HEK293T (cell line): ENCODE results near the gene CALB2.
"Not testable (repeated sequence)": the region's sequence is repeated elsewhere in the genome, so short reads cannot be mapped to it uniquely, and the experiment has no call there.

Source experiments
- CTCF ChIA-PET: fragments of 350-600 bp; formaldehyde crosslinking; extraction: SDS; loops from one replicate; lab custom pipeline; 2021; ENCODE audit warnings: antibody characterized with exemption, inconsistent platforms; lab: Yijun Ruan, JAX
- POLR2A ChIA-PET: fragments of 350-600 bp; formaldehyde crosslinking; extraction: SDS; loops from one replicate; lab custom pipeline; 2020; ENCODE audit warnings: antibody characterized with exemption, inconsistent platforms; lab: Yijun Ruan, JAX
- DNase-seq: peaks from one replicate; pipeline ENCODE4 v3.0.0; 2012; ENCODE audit warnings: mixed read lengths; ENCODE audit errors: extremely low spot score
- ARNT ChIP-seq: fragments of 450-650 bp; IDR thresholded peaks from 2 replicates; pipeline ENCODE4 v1.6.1; 2017; ENCODE audit warnings: mild to moderate bottlenecking
- BHLHE40 ChIP-seq: fragments of 450-650 bp; IDR thresholded peaks from 2 replicates; pipeline ENCODE4 v1.6.1; 2016; ENCODE audit warnings: mild to moderate bottlenecking, moderate library complexity, borderline replicate concordance
- CTBP1 ChIP-seq: fragments of 450-650 bp; IDR thresholded peaks from 2 replicates; pipeline ENCODE4 v1.6.1; 2016; ENCODE audit warnings: borderline replicate concordance
- ELF4 ChIP-seq: fragments of 450-650 bp; IDR thresholded peaks from 2 replicates; pipeline ENCODE4 v1.6.1; 2017; ENCODE audit warnings: antibody characterized with exemption
- FOXA1 ChIP-seq: fragments of 450-650 bp; IDR thresholded peaks from 2 replicates; pipeline ENCODE4 v1.6.1; 2016; ENCODE audit warnings: mild to moderate bottlenecking
- FOXK2 ChIP-seq: fragments of 450-650 bp; IDR thresholded peaks from 2 replicates; pipeline ENCODE4 v1.6.1; 2016; ENCODE audit warnings: mild to moderate bottlenecking
- FOXM1 ChIP-seq: fragments of 450-650 bp; IDR thresholded peaks from 2 replicates; pipeline ENCODE4 v1.6.1; 2017; ENCODE audit warnings: mild to moderate bottlenecking, borderline replicate concordance
- HDGF ChIP-seq: fragments of 450-650 bp; IDR thresholded peaks from 2 replicates; pipeline ENCODE4 v1.6.1; 2017; ENCODE audit warnings: antibody characterized with exemption, borderline replicate concordance
- L3MBTL2 ChIP-seq: fragments of 450-650 bp; conservative IDR thresholded peaks from 2 replicates; pipeline ENCODE4 v1.6.1; 2016; ENCODE audit warnings: mild to moderate bottlenecking
- LEF1 ChIP-seq: fragments of 450-650 bp; IDR thresholded peaks from 2 replicates; pipeline ENCODE4 v1.6.1; 2017; ENCODE audit warnings: mild to moderate bottlenecking, borderline replicate concordance
- NFRKB ChIP-seq: fragments of 450-650 bp; IDR thresholded peaks from 2 replicates; pipeline ENCODE4 v1.6.1; 2016; ENCODE audit warnings: mild to moderate bottlenecking, moderate library complexity
- SP1 ChIP-seq: fragments of 450-650 bp; IDR thresholded peaks from 2 replicates; pipeline ENCODE4 v1.6.1; 2017
- SUZ12 ChIP-seq: fragments of 450-650 bp; IDR thresholded peaks from 2 replicates; pipeline ENCODE4 v1.6.1; 2016; ENCODE audit warnings: mild to moderate bottlenecking
- TARDBP ChIP-seq: fragments of 450-650 bp; IDR thresholded peaks from 2 replicates; pipeline ENCODE4 v1.6.1; 2016
- ZNF384 ChIP-seq: fragments of 450-650 bp; IDR thresholded peaks from 2 replicates; pipeline ENCODE4 v1.6.1; 2016
- TF ChIP-seq, protein P1 (sequence below): fragments of 450-650 bp; IDR thresholded peaks from 2 replicates; pipeline ENCODE4 v1.6.1; 2016

Gene CALB2

DNA sequence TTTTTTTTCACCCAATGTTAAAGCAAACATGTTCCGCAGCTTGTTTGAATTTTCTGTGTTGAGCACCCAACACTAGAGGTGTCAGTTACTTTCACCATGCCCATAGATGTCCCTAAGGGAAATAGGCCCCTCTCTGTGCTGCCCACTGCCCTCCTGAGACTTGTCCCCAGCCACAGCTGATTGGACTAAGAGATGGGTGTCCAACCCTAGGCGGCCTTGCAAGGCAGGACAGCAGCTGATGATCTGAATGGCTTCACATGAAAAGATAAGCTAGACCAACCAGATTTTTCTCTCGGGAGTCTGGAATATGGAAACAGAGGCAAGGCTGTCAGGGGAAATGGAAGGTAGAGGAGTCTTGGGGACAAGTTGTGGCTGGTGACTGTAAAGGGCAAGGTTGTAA is 6.1 kb upstream of the CALB2 start:
- no peak for DNase-seq
- CTCF ChIA-PET: no interaction called here
- POLR2A ChIA-PET: no interaction called here
- no peak for TF ChIP-seq FOXK2
- no peak for TF ChIP-seq ARNT
- TF ChIP-seq BHLHE40: no peak
- no peak for TF ChIP-seq LEF1

GRCh38 chr16:71352963-71353460 is 5.5 kb upstream of the CALB2 start:
- ChIA-PET POLR2A (no interaction called here), CTCF (no interaction called here)
- TF ChIP-seq, protein P1, sequence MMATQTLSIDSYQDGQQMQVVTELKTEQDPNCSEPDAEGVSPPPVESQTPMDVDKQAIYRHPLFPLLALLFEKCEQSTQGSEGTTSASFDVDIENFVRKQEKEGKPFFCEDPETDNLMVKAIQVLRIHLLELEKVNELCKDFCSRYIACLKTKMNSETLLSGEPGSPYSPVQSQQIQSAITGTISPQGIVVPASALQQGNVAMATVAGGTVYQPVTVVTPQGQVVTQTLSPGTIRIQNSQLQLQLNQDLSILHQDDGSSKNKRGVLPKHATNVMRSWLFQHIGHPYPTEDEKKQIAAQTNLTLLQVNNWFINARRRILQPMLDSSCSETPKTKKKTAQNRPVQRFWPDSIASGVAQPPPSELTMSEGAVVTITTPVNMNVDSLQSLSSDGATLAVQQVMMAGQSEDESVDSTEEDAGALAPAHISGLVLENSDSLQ: no peak
- TF ChIP-seq BHLHE40 (no peak), SUZ12 (no peak), TARDBP (no peak), FOXA1 (no peak), ELF4 (no peak), LEF1 (no peak), ZNF384 (no peak), L3MBTL2 (no peak), FOXK2 (no peak), SP1 (no peak), CTBP1 (no peak)
- no peak for DNase-seq

DNA sequence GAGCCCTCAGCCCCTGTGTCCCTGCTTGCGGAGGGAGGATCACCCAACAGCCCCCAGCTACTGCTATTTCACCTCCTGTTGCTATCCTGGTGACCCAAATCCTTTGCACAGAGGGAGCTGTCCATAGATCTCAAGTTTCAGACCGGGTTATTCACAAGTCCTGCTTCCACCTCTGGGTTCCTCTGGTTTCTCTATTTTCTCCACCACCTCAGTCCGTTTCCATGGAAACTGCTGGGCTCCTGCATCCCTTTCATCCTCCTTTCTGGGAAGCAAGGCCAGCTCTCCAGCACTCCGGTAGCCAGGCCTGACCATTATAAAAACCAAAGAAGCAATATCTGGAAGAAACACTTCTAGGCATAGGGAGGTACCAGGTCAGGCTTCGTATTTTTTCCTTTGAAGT is 4.8 kb upstream of the CALB2 start:
- CTCF ChIA-PET: no interaction called here
- DNase-seq: no peak

DNA sequence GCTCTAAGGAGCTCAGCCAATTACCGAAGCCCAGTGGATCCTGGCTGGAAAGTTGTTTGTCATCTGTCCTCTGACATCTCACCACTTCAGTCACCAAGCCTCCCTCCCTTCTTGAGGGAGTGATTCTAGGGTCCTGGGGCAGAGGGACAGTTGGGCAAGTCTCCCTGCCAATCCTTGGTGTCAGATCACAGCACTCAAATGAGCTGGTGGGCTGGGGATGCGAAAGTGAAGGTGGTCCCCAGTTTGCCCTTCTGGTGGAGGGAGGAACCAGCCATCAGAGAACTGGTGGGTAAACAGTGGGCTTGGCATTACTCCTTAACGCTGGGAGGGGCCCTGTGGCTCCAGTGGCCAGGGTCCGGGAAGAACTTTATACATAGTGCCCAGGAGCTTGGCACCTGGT is 4.4 kb upstream of the CALB2 start:
- no peak for DNase-seq
- TF ChIP-seq SP1 (no peak), FOXK2 (no peak), HDGF (no peak), ELF4 (no peak), L3MBTL2 (no peak), BHLHE40 (no peak), ZNF384 (no peak), SUZ12 (no peak), ARNT (no peak), LEF1 (no peak), NFRKB (no peak), TARDBP (no peak), FOXM1 (no peak), FOXA1 (no peak), CTBP1 (no peak)
- TF ChIP-seq, protein P1: no peak
- ChIA-PET POLR2A (no interaction called here), CTCF (no interaction called here)

More for the DNA sequence above, 4.8 kb upstream of the CALB2 start:
- TF ChIP-seq CTBP1 (no peak), FOXK2 (no peak), ARNT (no peak), SP1 (no peak), BHLHE40 (no peak), FOXM1 (no peak), FOXA1 (no peak), TARDBP (no peak), ZNF384 (no peak), NFRKB (no peak)
- TF ChIP-seq, protein P1: no peak
- POLR2A ChIA-PET: no interaction called here

DNA sequence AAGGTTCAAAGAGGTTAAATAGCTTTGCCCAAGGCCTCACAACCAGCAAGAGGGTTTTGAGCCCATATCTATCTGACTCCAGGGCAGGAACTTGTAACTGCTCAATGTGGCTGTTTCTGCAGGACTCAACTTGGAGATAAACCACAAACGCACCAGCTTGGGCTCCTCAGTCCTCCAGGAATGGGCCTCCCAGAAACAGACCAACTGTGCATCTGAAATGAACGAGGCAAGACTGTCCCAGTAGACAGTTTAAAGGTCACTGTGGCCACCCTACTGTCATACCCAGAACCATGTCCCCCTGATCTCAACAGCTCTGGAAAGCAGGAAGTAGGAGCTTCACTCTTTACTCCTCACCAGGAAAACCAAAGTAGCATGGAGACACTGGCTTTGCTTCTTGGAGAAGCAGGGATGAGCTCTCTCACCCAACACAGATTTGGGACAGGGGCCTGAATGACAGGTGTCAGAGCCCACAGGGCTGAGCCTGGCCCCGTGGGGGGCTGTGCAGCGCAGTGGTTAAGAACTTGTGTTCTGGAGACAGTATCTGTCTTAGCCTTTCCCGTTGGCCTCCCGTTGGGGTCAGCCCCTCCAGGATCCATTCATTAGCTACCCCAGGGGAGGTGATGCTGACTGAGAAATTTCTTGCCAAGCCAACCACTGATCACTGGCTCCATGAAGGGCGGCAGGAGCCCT is 2.3 kb upstream of the CALB2 start:
- no peak for DNase-seq
- POLR2A ChIA-PET: no interaction called here
- CTCF ChIA-PET: no interaction called here
- TF ChIP-seq HDGF: no peak
- TF ChIP-seq ELF4: no peak
- TF ChIP-seq SP1: no peak
- TF ChIP-seq FOXA1: no peak
- no peak for TF ChIP-seq FOXK2
- TF ChIP-seq ARNT: no peak
- no peak for TF ChIP-seq FOXM1
- TF ChIP-seq CTBP1: no peak
- TF ChIP-seq, protein P1: no peak
- no peak for TF ChIP-seq SUZ12
- TF ChIP-seq LEF1: no peak
- TF ChIP-seq BHLHE40: no peak
- no peak for TF ChIP-seq TARDBP
- TF ChIP-seq NFRKB: no peak
- TF ChIP-seq L3MBTL2: no peak
- no peak for TF ChIP-seq ZNF384

- POLR2A ChIA-PET, DNase-seq: not testable (repeated sequence)
- CTCF ChIA-PET: interaction anchor here (0.9 kb wide), 1 partner anchor 45 kb away, joined by 4 read pairs; no protein-coding TSS in a partner anchor
Measured at GRCh38 chr16:71356936-71357335, 1.6 kb upstream of the CALB2 start.
